ENCODE measurements around the gene MICAL3.

DNA sequence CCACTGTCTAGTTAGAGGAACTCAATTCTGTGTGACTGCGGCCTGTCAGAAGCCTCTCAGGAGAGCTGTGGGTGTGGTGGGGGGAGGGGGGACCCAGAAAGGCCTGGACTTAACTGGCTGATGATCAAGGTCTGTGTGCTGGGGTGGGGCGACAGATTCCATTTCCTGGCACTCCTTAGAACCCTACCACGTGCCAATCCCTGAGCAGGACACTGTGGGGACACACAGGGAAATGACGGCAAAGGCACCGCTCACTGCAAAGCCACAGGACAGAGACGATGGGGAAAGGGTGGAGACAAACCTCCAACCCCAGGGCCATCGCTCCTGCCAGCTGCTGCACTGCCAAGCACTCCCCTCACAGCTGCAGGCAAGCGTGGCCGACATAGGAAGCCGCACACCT, 191.7 kb downstream of the MICAL3 start:
- no peak for TF ChIP-seq POLR2AphosphoS5 (IDR thresholded peaks at IDR 0.05)
- TF ChIP-seq, protein P1, sequence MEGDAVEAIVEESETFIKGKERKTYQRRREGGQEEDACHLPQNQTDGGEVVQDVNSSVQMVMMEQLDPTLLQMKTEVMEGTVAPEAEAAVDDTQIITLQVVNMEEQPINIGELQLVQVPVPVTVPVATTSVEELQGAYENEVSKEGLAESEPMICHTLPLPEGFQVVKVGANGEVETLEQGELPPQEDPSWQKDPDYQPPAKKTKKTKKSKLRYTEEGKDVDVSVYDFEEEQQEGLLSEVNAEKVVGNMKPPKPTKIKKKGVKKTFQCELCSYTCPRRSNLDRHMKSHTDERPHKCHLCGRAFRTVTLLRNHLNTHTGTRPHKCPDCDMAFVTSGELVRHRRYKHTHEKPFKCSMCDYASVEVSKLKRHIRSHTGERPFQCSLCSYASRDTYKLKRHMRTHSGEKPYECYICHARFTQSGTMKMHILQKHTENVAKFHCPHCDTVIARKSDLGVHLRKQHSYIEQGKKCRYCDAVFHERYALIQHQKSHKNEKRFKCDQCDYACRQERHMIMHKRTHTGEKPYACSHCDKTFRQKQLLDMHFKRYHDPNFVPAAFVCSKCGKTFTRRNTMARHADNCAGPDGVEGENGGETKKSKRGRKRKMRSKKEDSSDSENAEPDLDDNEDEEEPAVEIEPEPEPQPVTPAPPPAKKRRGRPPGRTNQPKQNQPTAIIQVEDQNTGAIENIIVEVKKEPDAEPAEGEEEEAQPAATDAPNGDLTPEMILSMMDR (IDR thresholded peaks at IDR 0.05): no peak

All from suprapubic skin (tissue), 3 donors.